GM10248 (cell line): ENCODE results near the gene MRPL38.

Experiments
- CTCF ChIA-PET: fragments of 300-600 bp; sonication (Branson Sonifier 250); formaldehyde crosslinking; extraction: SDS; loops from one replicate; lab custom pipeline; 2021; ENCODE audit warnings: antibody characterized with exemption; lab: Yijun Ruan, JAX
- POLR2A ChIA-PET: fragments of 350-650 bp; sonication (Branson Sonifier 250); formaldehyde crosslinking; extraction: SDS; loops from one replicate; lab custom pipeline; 2020; ENCODE audit warnings: antibody characterized with exemption; lab: Yijun Ruan, JAX
- DNase-seq: peaks from one replicate; pipeline ENCODE4 v3.0.0; 2012; ENCODE audit errors: extremely low spot score
- CTCF ChIP-seq: IDR thresholded peaks from 2 replicates; pipeline ENCODE4 v1.5.1; 2012; ENCODE audit warnings: mild to moderate bottlenecking, low read depth; ENCODE audit errors: extremely low read depth, missing control alignments, control extremely low read depth

The MRPL38 gene

GRCh38 chr17:75922173-75922961, 17.7 kb upstream of the MRPL38 start:
- DNase-seq, result no peak
- CTCF ChIA-PET, result interaction anchor here (0.9 to 1.1 kb wide), 3 partner anchors 17 to 23 kb away, joined by 3 to 4 read pairs (median 4); partner anchors contain the start of gene FBF1
- POLR2A ChIA-PET, result no interaction called here
- no peak for TF ChIP-seq CTCF

GRCh38 chr17:75921596-75921995, 16.9 kb upstream of the MRPL38 start:
- ChIA-PET POLR2A (no interaction called here), CTCF (interaction anchor here (0.8 to 1.4 kb wide), 5 partner anchors 8 to 39 kb away, joined by 3 to 4 read pairs (median 3); partner anchors contain the start of gene FBF1)
- TF ChIP-seq CTCF, result no peak
- no peak for DNase-seq

- POLR2A ChIA-PET, result interaction anchor here (0.5 to 0.7 kb wide), 2 partner anchors 12 to 24 kb away, joined by 3 to 6 read pairs; partner anchors contain the start of gene TRIM65
- CTCF ChIA-PET, result interaction anchor here (0.7 to 2.2 kb wide), 6 partner anchors 10 to 262 kb away, joined by 3 to 7 read pairs (median 4); no protein-coding TSS in a partner anchor
- TF ChIP-seq CTCF, result no peak
These were observed 15.4 kb upstream of the MRPL38 start for GRCh38 chr17:75920045-75920560.

GRCh38 chr17:75919611-75920010, 14.9 kb upstream of the MRPL38 start:
- DNase-seq, result no peak
- ChIA-PET POLR2A (interaction anchor here (0.5 to 0.7 kb wide), 2 partner anchors 13 to 23 kb away, joined by 3 to 6 read pairs; partner anchors contain the start of gene TRIM65), CTCF (interaction anchor here (1.3 to 2.2 kb wide), 5 partner anchors 10 to 262 kb away, joined by 3 to 10 read pairs (median 6); no protein-coding TSS in a partner anchor)
- no peak for TF ChIP-seq CTCF

More at GRCh38 chr17:75920045-75920560, 15.4 kb upstream of the MRPL38 start:
- no peak for DNase-seq

- DNase-seq, result no peak
- TF ChIP-seq CTCF, result no peak
- ChIA-PET CTCF (interaction anchor here (2.0 to 5.0 kb wide), 3 partner anchors 9 to 96 kb away, joined by 6 to 27 read pairs (median 10); partner anchors contain the start of gene MRPL38), POLR2A (no interaction called here)
These were observed 13.3 kb upstream of the MRPL38 start for GRCh38 chr17:75917917-75918445.
